ENCODE measurements around the gene PBRM1. TPM values are rescaled to one million over a fixed set of nuclear protein-coding genes. Genes with fewer than 3 reads are reported as not detected.

Gene PBRM1
- total and polyA plus RNA-seq, 2 of the 8 experiments (the other 6 are each of a cell fraction or from before 2014, with no cell fraction given) = 19.3 to 65.8 TPM

DNA sequence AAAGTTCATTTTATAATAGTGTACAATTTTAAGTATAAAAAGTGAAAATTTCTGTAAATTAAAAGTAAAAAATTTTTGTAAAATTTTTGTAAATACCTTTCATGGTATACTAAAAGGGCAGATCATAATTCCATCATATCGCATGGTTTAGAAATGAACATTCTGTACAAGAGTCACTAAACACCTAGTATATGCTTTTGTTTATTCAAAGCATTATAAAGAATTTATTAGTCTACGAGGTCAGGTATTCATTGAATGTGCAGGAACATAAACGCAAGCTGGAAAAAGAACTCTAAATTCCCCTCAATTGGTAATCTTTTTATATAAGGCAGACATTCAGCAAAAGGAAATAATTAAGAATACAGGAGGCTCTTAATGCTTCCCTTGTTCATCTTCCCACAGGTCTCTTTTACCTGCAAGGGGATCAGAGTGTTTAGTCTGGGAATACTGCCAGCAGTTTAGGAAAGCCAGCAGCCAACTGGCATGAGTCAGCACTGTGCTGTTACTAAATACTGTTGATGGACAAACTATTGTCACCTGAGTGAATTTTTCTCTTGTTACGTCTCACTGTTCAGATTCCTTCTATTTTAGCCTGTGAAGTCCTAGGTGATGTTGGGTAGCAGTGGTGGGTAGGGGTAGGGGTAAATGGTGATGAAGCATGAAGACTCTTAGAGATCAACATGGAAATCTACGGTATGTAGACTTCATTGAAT lies 79.2 kb downstream of the PBRM1 start:
- no peaks in the 10 kb centered on the region for H3K79me1 ChIP-seq (ENCODE audit: low read depth, low read length)
- H3K14ac ChIP-seq (ENCODE audit: insufficient read length) = no peak overlapping the region
- POLR2A ChIA-PET (ENCODE audit: partially characterized antibody) = interaction anchor here (0.6 kb wide), 1 partner anchor 37 kb away, joined by 3 read pairs; no protein-coding TSS in a partner anchor
- no peak overlapping the region for H3K18ac ChIP-seq (ENCODE audit: extremely low read depth, low read length)
- H4K91ac ChIP-seq (replicated peaks; ENCODE audit: insufficient read length, low read length) = no peak overlapping the region
- H2BK12ac ChIP-seq (ENCODE audit: low read depth, low read length) = no peak overlapping the region
- CTCF ChIA-PET (ENCODE audit: partially characterized antibody) = interaction anchor here (1.1 kb wide), 1 partner anchor 239 kb away, joined by 3 read pairs; no protein-coding TSS in a partner anchor
- H3K9me3 ChIP-seq (ENCODE audit: insufficient read depth in 2 of 2, low read depth in 1 of 2, low read length in 1 of 2) = no peaks in the 10 kb centered on the region
- H3K27ac ChIP-seq (ENCODE audit: low read depth, low read length) = no peak overlapping the region
- no peak overlapping the region for H3K4ac ChIP-seq (replicated peaks; ENCODE audit: insufficient read length, low read depth, low read length)
- no peak overlapping the region for H2AK5ac ChIP-seq (ENCODE audit: low read depth, low read length)
- no peak for FAIRE-seq
- H2BK120ac ChIP-seq (replicated peaks; ENCODE audit: low read depth, low read length) = no peak overlapping the region
- H2BK5ac ChIP-seq (ENCODE audit: low read depth, low read length) = no peak overlapping the region
- no peak overlapping the region for H4K5ac ChIP-seq (ENCODE audit: insufficient read length, low read depth, low read length)
- no peak for TF ChIP-seq SP4 (IDR thresholded peaks at IDR 0.05; ENCODE audit: low read length)
- no peak for TF ChIP-seq NANOG (IDR thresholded peaks at IDR 0.05; ENCODE audit: insufficient read depth, low read depth, low read length, poor library complexity, severe bottlenecking)
- TF ChIP-seq CHD1 (IDR thresholded peaks at IDR 0.05; ENCODE audit: low read depth, low read length) = no peak
- no peak for TF ChIP-seq CEBPB (IDR thresholded peaks at IDR 0.05; ENCODE audit: low read depth, low read length)
- no peak for TF ChIP-seq BACH1 (IDR thresholded peaks at IDR 0.05; ENCODE audit: low read length)
- no peak for TF ChIP-seq RBBP5 (IDR thresholded peaks at IDR 0.05; ENCODE audit: borderline replicate concordance, low read depth, low read length)
- TF ChIP-seq, protein P1, sequence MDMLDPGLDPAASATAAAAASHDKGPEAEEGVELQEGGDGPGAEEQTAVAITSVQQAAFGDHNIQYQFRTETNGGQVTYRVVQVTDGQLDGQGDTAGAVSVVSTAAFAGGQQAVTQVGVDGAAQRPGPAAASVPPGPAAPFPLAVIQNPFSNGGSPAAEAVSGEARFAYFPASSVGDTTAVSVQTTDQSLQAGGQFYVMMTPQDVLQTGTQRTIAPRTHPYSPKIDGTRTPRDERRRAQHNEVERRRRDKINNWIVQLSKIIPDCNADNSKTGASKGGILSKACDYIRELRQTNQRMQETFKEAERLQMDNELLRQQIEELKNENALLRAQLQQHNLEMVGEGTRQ (IDR thresholded peaks at IDR 0.05; ENCODE audit: low read length) = no peak
- TF ChIP-seq CTBP2 (IDR thresholded peaks at IDR 0.05; ENCODE audit: borderline replicate concordance, insufficient read depth, insufficient read length, low read length) = no peak
- TF ChIP-seq, protein P2, sequence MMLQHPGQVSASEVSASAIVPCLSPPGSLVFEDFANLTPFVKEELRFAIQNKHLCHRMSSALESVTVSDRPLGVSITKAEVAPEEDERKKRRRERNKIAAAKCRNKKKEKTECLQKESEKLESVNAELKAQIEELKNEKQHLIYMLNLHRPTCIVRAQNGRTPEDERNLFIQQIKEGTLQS (IDR thresholded peaks at IDR 0.05; ENCODE audit: insufficient read depth, low read depth, low read length) = no peak
- TF ChIP-seq JUN (IDR thresholded peaks at IDR 0.05; ENCODE audit: low read depth, low read length) = no peak
- no peak for TF ChIP-seq TCF12 (IDR thresholded peaks at IDR 0.05; ENCODE audit: low read depth, low read length)
- H3K4me2 ChIP-seq (ENCODE audit: insufficient read depth in 1 of 2, low read depth in 2 of 2, low read length in 2 of 2) = no peak overlapping the region
- 88% methylated on average over 5 of the region's 5 CpGs; no CpG with 5 or more reads in 1 of the 2 experiments for WGBS, 2 experiments (ENCODE audit: extremely low coverage in 1 of 2, insufficient coverage in 1 of 2, insufficient read length in 1 of 2, insufficient replicate concordance in 2 of 2, low coverage in 1 of 2, low lambda C conversion rate in 2 of 2, missing lambda C conversion rate in 1 of 2)
- H2BK15ac ChIP-seq (ENCODE audit: low read length) = no peak overlapping the region
- peaks cover 2 to 25% (median 12%) of the 10 kb centered on the region in 4 experiments; a peak in 4 of 8 replicates for H3K36me3 ChIP-seq (ENCODE audit: control insufficient read depth in 2 of 4, insufficient read depth in 4 of 4, low read length in 3 of 4)
- H4K20me1 ChIP-seq (replicated peaks in 1 of 2; ENCODE audit: control insufficient read depth in 1 of 2, insufficient read depth in 2 of 2, low read length in 2 of 2) = peaks cover 0 to 5% of the 10 kb centered on the region in 2 experiments
- no peak overlapping the region for H2AFZ ChIP-seq (ENCODE audit: low read length)
- H2BK20ac ChIP-seq (ENCODE audit: low read length) = no peak overlapping the region
- H3K4me1 ChIP-seq (replicated peaks in 1 of 4; ENCODE audit: control insufficient read depth in 3 of 4, insufficient read depth in 4 of 4, low read length in 3 of 4) = no peaks in the 10 kb centered on the region
- no peak for DNase-seq (ENCODE audit: low read depth in 1 of 2, low spot score in 2 of 2)
- no peaks in the 10 kb centered on the region for H3K23me2 ChIP-seq (ENCODE audit: low read depth, low read length)
- H3K9ac ChIP-seq (replicated peaks in 1 of 4; ENCODE audit: extremely low read depth in 1 of 4, low read depth in 3 of 4, low read length in 3 of 4) = no peak overlapping the region
- H3K79me2 ChIP-seq (ENCODE audit: control insufficient read depth in 1 of 2, insufficient read depth in 2 of 2, low read length in 2 of 2) = no peaks in the 10 kb centered on the region
- no peaks in the 10 kb centered on the region for H3K27me3 ChIP-seq (replicated peaks in 1 of 4; ENCODE audit: control insufficient read depth in 3 of 4, extremely low read depth in 1 of 4, insufficient read depth in 3 of 4, low read length in 3 of 4)
- no peak overlapping the region for H3K23ac ChIP-seq (ENCODE audit: insufficient read length)
- no peak overlapping the region for H3K56ac ChIP-seq (replicated peaks; ENCODE audit: insufficient read length, low read depth, low read length)
- no peak overlapping the region for H3K4me3 ChIP-seq (ENCODE audit: extremely low read depth in 1 of 4, insufficient read depth in 2 of 4, low read depth in 3 of 4, low read length in 4 of 4)
- H4K8ac ChIP-seq (ENCODE audit: extremely low read depth, insufficient read depth, low read length) = no peak overlapping the region

Measured in H1 (cell line).